SW 1271 (cell line): ENCODE measurements around the gene HS6ST2.
A peak's percentile ranks its signal among the peaks of the same experiment; 100 is the strongest.

Experiments used
- DNase-seq, 2 experiments: peaks; one replicate each; lab custom pipeline; 2025; lab: John Stamatoyannopoulos, UW

The HS6ST2 gene

GRCh38 chrX:132843363-132843762 is 115.1 kb downstream of the HS6ST2 start:
- no peak for DNase-seq

GRCh38 chrX:132842460-132843238 is 115.8 kb downstream of the HS6ST2 start:
- no peak for DNase-seq

GRCh38 chrX:132837967-132838366 is 120.5 kb downstream of the HS6ST2 start:
- DNase-seq, result no peak

- DNase-seq, result peak in 1 of 2 experiments; percentile 7
Observed at GRCh38 chrX:132837126-132837525, 121.3 kb downstream of the HS6ST2 start.

GRCh38 chrX:132836471-132836870 is 122.0 kb downstream of the HS6ST2 start:
- no peak for DNase-seq

GRCh38 chrX:132834741-132835140 is 123.7 kb downstream of the HS6ST2 start:
- DNase-seq, result no peak

GRCh38 chrX:132834109-132834508 is 124.3 kb downstream of the HS6ST2 start:
- no peak for DNase-seq

GRCh38 chrX:132833373-132833772 is 125.1 kb downstream of the HS6ST2 start:
- no peak for DNase-seq

GRCh38 chrX:132831336-132831973 is 127.0 kb downstream of the HS6ST2 start:
- DNase-seq, result no peak

- no peak for DNase-seq
Observed at GRCh38 chrX:132822634-132823012, 135.8 kb downstream of the HS6ST2 start.

GRCh38 chrX:132821974-132822633 is 136.3 kb downstream of the HS6ST2 start:
- DNase-seq, result no peak

- no peak for DNase-seq
Observed at GRCh38 chrX:132820675-132821074, 137.8 kb downstream of the HS6ST2 start.

- no peak for DNase-seq
Observed at GRCh38 chrX:132819711-132820264, 138.6 kb downstream of the HS6ST2 start.

- no peak for DNase-seq
Observed at GRCh38 chrX:132818638-132819037, 139.8 kb downstream of the HS6ST2 start.

GRCh38 chrX:132815643-132816042 is 142.8 kb downstream of the HS6ST2 start:
- DNase-seq, result no peak

- no peak for DNase-seq
Observed at GRCh38 chrX:132810964-132811712, 147.3 kb downstream of the HS6ST2 start.

- DNase-seq, result no peak
Observed at GRCh38 chrX:132810488-132810887, 147.9 kb downstream of the HS6ST2 start.

- no peak for DNase-seq
Observed at GRCh38 chrX:132809581-132809980, 148.8 kb downstream of the HS6ST2 start.

- DNase-seq, result no peak
Observed at GRCh38 chrX:132807411-132808030, 150.9 kb downstream of the HS6ST2 start.

- no peak for DNase-seq
Observed at GRCh38 chrX:132802033-132802432, 156.4 kb downstream of the HS6ST2 start.

GRCh38 chrX:132795181-132795580 is 163.2 kb downstream of the HS6ST2 start:
- no peak for DNase-seq

- DNase-seq, result no peak
Observed at GRCh38 chrX:132791714-132792113, 166.7 kb downstream of the HS6ST2 start.
